GM13976 (cell line): ENCODE measurements around the gene SCTR.

ENCODE experiments used
- DNase-seq: peaks from one replicate; pipeline ENCODE4 v3.0.0; 2012; ENCODE audit warnings: low spot score
- in situ Hi-C: fragments of 300-500 bp; cut with MboI; formaldehyde crosslinking; loops from one replicate; pipeline ENCODE4 v1.12.0; 2022; ENCODE audit warnings: low sequenced_read_pairs, mixed read lengths, inconsistent platforms; ENCODE audit not compliant: unreplicated experiment
- TF ChIP-seq, protein P1 (sequence below): IDR thresholded peaks from 2 replicates; pipeline ENCODE4 v1.5.1; 2012; ENCODE audit warnings: borderline replicate concordance, mild to moderate bottlenecking; ENCODE audit not compliant: insufficient read depth; ENCODE audit errors: extremely low read depth, missing control alignments, control extremely low read depth

SCTR gene

DNA sequence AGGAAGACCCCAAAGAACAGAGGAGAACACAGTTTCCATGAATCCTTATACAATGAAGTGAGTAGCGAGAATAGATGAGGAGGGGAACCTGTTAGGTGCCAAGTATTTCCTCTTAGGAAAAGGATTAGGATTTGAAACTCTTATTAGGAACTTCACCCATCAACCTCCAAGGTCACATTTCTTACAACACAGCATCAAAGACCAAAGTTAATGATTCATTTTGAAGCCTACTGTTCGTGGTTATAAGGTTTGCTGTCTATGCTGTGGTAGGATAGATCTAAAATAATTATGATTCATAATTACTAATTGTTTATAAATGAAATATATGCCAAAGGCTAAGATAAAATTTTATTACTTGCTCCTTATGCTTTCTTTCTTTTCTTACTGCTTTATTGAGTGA lies 26.1 kb upstream of the SCTR start:
- in situ Hi-C loops, result no loop called here
- TF ChIP-seq, protein P1, sequence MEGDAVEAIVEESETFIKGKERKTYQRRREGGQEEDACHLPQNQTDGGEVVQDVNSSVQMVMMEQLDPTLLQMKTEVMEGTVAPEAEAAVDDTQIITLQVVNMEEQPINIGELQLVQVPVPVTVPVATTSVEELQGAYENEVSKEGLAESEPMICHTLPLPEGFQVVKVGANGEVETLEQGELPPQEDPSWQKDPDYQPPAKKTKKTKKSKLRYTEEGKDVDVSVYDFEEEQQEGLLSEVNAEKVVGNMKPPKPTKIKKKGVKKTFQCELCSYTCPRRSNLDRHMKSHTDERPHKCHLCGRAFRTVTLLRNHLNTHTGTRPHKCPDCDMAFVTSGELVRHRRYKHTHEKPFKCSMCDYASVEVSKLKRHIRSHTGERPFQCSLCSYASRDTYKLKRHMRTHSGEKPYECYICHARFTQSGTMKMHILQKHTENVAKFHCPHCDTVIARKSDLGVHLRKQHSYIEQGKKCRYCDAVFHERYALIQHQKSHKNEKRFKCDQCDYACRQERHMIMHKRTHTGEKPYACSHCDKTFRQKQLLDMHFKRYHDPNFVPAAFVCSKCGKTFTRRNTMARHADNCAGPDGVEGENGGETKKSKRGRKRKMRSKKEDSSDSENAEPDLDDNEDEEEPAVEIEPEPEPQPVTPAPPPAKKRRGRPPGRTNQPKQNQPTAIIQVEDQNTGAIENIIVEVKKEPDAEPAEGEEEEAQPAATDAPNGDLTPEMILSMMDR, result no peak
- DNase-seq, result no peak

DNA sequence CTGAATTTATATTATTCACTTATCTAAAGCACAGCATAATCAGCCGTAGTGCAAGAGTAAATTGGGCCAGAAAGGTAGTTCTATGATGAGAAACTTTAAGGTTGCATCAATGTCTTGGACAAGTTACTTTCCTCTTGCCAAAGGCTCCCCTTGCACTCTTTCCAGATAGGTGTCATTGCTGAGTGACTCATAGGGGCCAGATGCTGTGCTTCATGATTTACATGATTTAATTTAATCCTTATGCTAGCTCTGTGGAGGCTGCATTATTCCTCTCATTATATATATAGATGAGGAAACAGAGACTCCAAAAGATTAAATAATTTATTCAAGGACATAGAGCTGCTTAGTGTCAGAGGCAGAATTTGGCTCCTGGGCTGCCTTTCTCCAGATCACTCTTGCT lies 25.0 kb upstream of the SCTR start:
- DNase-seq, result no peak
- in situ Hi-C loops, result no loop called here
- TF ChIP-seq, protein P1, result no peak

DNA sequence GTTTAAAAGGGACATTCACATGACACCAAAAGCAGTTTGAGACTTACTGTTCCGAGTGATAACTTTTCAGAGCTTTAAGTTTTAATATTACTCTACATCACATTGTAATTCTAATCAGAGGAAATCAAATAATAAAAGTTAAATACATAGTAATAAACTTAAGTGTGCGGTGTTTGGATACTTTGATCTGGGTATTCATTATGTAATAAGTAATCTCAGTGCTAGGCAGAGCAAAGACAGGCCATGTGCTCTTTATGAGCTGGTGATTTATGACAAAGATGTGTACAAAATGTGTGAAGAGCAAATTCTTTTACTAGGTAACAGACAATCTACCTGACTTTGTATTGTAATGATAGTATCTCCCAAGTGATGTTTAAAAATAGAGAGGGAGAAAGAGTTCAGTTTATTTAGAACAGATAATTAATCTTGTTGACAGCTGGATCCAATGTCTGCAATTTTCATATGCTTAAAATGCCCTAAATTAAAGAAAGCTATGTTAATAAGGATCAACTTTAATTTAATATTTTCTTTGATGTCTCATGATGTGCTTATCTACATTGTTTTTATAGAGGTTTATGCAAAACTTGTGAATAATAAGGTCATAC lies 24.3 kb upstream of the SCTR start:
- DNase-seq, result no peak
- in situ Hi-C loops, result no loop called here
- TF ChIP-seq, protein P1, result no peak

DNA sequence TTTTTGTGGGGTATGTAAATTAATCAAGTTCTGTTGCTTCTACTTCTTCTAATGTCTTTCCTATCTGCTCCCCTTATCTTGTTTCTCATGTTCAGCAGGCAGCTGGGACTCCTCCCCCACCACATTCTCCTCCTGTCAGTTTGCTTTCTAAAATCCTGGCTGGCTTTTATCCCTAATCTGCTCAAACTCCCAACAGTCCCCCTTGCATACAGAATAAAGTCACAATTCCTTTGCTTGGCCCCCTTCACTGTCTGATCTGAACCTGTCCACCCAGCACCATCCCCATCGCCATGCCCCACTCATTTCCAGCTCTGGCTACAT lies 22.1 kb upstream of the SCTR start:
- in situ Hi-C loops, result no loop called here
- TF ChIP-seq, protein P1, result no peak
- DNase-seq, result no peak

DNA sequence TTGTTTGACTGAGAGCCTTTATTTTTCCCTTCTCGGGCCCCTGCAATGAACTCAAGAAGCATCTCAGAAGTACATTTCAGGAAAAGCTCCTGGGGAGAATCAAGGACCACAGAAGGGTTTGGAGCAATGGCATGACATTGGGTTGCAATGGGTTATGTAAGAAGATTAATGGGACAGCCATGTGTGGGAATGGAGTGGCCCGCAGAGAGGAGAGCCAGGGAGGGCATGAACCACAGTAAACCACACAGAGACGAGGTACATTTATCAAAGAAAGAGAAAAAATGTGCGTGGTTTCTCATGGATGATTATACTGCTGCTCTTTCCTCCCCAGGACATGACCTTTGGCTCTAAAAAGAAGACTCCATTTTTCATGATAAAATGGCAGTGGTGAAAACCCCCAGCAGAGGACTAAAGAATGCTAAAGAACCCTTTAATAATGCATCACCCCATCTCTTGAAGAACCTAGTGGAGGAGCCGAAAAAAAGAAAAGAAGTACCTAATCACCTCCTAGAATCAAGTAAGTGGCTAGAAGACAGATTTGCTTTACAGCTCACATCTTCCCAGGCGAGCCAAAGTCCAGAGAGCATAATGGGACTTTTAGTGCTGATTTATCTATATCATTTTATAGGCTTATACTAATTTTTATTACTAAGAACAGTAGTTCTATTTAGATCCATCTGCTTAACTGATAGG lies 21.6 kb upstream of the SCTR start:
- in situ Hi-C loops, result no loop called here
- TF ChIP-seq, protein P1, result no peak
- DNase-seq, result no peak

DNA sequence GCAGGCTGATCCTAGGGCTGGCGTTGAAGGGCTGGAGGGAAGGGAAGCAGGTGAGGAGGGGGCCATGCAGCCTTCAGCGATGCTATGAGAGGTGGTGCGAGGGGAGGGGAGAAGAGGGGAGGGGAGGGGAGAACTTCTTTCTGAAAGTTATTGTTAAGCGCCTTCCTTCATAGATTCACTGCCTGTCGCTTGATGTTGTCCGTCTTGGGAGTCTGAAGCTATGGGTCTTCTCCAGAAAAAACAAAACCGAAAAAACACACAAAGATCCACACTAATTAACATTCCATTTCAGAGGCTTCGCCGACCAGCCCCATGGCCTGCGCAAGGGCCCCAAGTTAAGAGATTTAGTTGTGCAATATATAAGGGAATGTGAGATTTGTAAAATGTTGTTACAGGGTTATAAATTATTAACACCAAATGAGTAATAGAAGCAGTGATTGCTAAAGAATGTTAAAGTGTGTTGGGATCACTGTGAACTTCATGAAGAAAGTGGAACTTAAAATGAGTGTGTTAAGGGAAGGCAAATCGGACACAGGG lies 20.7 kb upstream of the SCTR start:
- in situ Hi-C loops, result no loop called here
- no peak for DNase-seq
- TF ChIP-seq, protein P1, result no peak
